ENCODE data around the gene ROR2. TPM values are rescaled to one million over a fixed set of nuclear protein-coding genes. Genes with fewer than 3 reads are reported as not detected.

ROR2 gene
- total and polyA plus RNA-seq, 2 of the 8 experiments (the other 6 are each of a cell fraction or from before 2014, with no cell fraction given): 2.7 to 4.3 TPM

DNA sequence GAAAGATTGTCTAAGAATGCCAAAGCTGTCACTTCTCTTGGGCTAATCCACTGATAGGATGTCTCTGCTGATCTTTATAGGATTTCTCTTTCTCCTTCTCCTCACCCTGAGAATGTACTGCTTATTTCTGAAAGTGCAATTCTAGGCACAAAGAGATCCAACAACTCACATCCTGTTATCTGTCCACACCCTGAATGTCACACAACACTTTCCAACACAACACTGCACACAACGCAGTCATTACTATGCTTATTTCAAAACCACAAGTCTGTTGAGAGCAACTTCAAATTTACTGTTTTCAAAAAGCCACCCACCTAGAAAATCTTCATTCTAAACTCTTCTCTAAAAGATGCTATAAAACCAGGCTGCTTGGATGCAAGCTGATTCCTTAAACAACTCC lies 215.0 kb downstream of the ROR2 start:
- H3K18ac ChIP-seq (ENCODE audit: extremely low read depth, low read length): no peak overlapping the region
- POLR2A ChIA-PET (ENCODE audit: partially characterized antibody): no interaction called here

More for the DNA sequence above, 215.0 kb downstream of the ROR2 start:
- no peaks in the 10 kb centered on the region; a peak in 1 of 7 replicates for H3K4me1 ChIP-seq (replicated peaks in 1 of 4; ENCODE audit: control insufficient read depth in 3 of 4, insufficient read depth in 4 of 4, low read length in 3 of 4)
- no peaks in the 10 kb centered on the region for H3K23me2 ChIP-seq (ENCODE audit: low read depth, low read length)
- no peak for TF ChIP-seq RXRA (IDR thresholded peaks at IDR 0.05; ENCODE audit: insufficient read depth, low read depth, low read length)
- no peak for TF ChIP-seq KDM1A (IDR thresholded peaks at IDR 0.05; ENCODE audit: borderline replicate concordance, low read length)
- TF ChIP-seq CTBP2 (IDR thresholded peaks at IDR 0.05; ENCODE audit: borderline replicate concordance, insufficient read depth, insufficient read length, low read length): no peak
- TF ChIP-seq YY1 (IDR thresholded peaks at IDR 0.05; ENCODE audit: low read depth, low read length): no peak
- TF ChIP-seq MAFK (IDR thresholded peaks at IDR 0.05; ENCODE audit: low read depth, low read length): no peak
- no peak for TF ChIP-seq SUZ12 (IDR thresholded peaks at IDR 0.05; ENCODE audit: low read length)
- no peak for TF ChIP-seq SIRT6 (IDR thresholded peaks at IDR 0.05; ENCODE audit: low read length)
- CTCF ChIA-PET (ENCODE audit: partially characterized antibody): interaction anchor here (0.8 to 4.0 kb wide), 21 partner anchors 8 to 820 kb away, joined by 3 to 21 read pairs (median 5); partner anchors contain the start of gene ROR2
- DNase-seq (ENCODE audit: low read depth in 1 of 2, low spot score in 2 of 2) (no peak), FAIRE-seq (no peak)
- WGBS, 2 experiments (ENCODE audit: extremely low coverage in 1 of 2, insufficient coverage in 1 of 2, insufficient read length in 1 of 2, insufficient replicate concordance in 2 of 2, low coverage in 1 of 2, low lambda C conversion rate in 2 of 2, missing lambda C conversion rate in 1 of 2): 93% methylated on average over 1 of the region's 1 CpG; no CpG with 5 or more reads in 1 of the 2 experiments
- peaks cover 0 to 4% of the 10 kb centered on the region in 2 experiments for H4K20me1 ChIP-seq (replicated peaks in 1 of 2; ENCODE audit: control insufficient read depth in 1 of 2, insufficient read depth in 2 of 2, low read length in 2 of 2)
- no peak overlapping the region for H3K56ac ChIP-seq (replicated peaks; ENCODE audit: insufficient read length, low read depth, low read length)
- H2AK5ac ChIP-seq (ENCODE audit: low read depth, low read length): no peak overlapping the region
- H3K23ac ChIP-seq (ENCODE audit: insufficient read length): no peak overlapping the region
- no peak overlapping the region for H4K91ac ChIP-seq (replicated peaks; ENCODE audit: insufficient read length, low read length)
- H2BK120ac ChIP-seq (replicated peaks; ENCODE audit: low read depth, low read length): no peak overlapping the region
- no peak overlapping the region for H2BK5ac ChIP-seq (ENCODE audit: low read depth, low read length)
- no peak overlapping the region for H3K14ac ChIP-seq (ENCODE audit: insufficient read length)
- H2BK15ac ChIP-seq (ENCODE audit: low read length): no peak overlapping the region
- H3K4me3 ChIP-seq (ENCODE audit: extremely low read depth in 1 of 4, insufficient read depth in 2 of 4, low read depth in 3 of 4, low read length in 4 of 4): no peak overlapping the region
- H4K5ac ChIP-seq (ENCODE audit: insufficient read length, low read depth, low read length): no peak overlapping the region
- H2AFZ ChIP-seq (ENCODE audit: low read length): no peak overlapping the region
- no peak overlapping the region for H3K4ac ChIP-seq (replicated peaks; ENCODE audit: insufficient read length, low read depth, low read length)
- H3K4me2 ChIP-seq (ENCODE audit: insufficient read depth in 1 of 2, low read depth in 2 of 2, low read length in 2 of 2): no peak overlapping the region
- no peaks in the 10 kb centered on the region for H3K36me3 ChIP-seq (ENCODE audit: control insufficient read depth in 2 of 4, insufficient read depth in 4 of 4, low read length in 3 of 4)
- no peak overlapping the region for H2BK12ac ChIP-seq (ENCODE audit: low read depth, low read length)
- no peaks in the 10 kb centered on the region for H3K27me3 ChIP-seq (replicated peaks in 1 of 4; ENCODE audit: control insufficient read depth in 3 of 4, extremely low read depth in 1 of 4, insufficient read depth in 3 of 4, low read length in 3 of 4)
- H4K8ac ChIP-seq (ENCODE audit: extremely low read depth, insufficient read depth, low read length): no peak overlapping the region
- no peaks in the 10 kb centered on the region for H3K79me2 ChIP-seq (ENCODE audit: control insufficient read depth in 1 of 2, insufficient read depth in 2 of 2, low read length in 2 of 2)
- no peaks in the 10 kb centered on the region for H3K9me3 ChIP-seq (ENCODE audit: insufficient read depth in 2 of 2, low read depth in 1 of 2, low read length in 1 of 2)
- H3K9ac ChIP-seq (replicated peaks in 1 of 4; ENCODE audit: extremely low read depth in 1 of 4, low read depth in 3 of 4, low read length in 3 of 4): no peak overlapping the region
- H3K27ac ChIP-seq (ENCODE audit: low read depth, low read length): no peak overlapping the region
- H3K79me1 ChIP-seq (ENCODE audit: low read depth, low read length): no peaks in the 10 kb centered on the region; the same call in 1 of the 2 replicates
- H2BK20ac ChIP-seq (ENCODE audit: low read length): no peak overlapping the region

Data from H1 (cell line).